RWPE2 (cell line): Measurements from ENCODE around the gene MSANTD3.
"Not testable (repeated sequence)": the region's sequence is repeated elsewhere in the genome, so short reads cannot be mapped to it uniquely, and the experiment has no call there.

Experiments used
- ATAC-seq: fragments of 200-7000 bp; cut with Tn5 transposase; 3 replicates; pipeline ENCODE4 v1.9.1; 2021; ENCODE audit warnings: low read depth
- DNase-seq: peaks from one replicate; pipeline ENCODE4 v3.0.0-alpha.2; 2020; ENCODE audit warnings: low spot score
- H3K27ac ChIP-seq: fragments of 450-650 bp; 2 replicates; pipeline ENCODE4 v1.5.1; 2017; ENCODE audit warnings: mild to moderate bottlenecking; ENCODE audit not compliant: poor library complexity, severe bottlenecking
- H3K27me3 ChIP-seq: fragments of 250-450 bp; sonication (Bioruptor Pico); 2 replicates; pipeline ENCODE4 v1.5.1; 2021; ENCODE audit warnings: mild to moderate bottlenecking, moderate library complexity; ENCODE audit not compliant: insufficient read depth, poor library complexity, severe bottlenecking
- H3K36me3 ChIP-seq: fragments of 250-450 bp; sonication (Bioruptor Pico); 2 replicates; pipeline ENCODE4 v1.5.1; 2020; ENCODE audit warnings: low read depth, mild to moderate bottlenecking, moderate library complexity
- H3K4me1 ChIP-seq: fragments of 250-450 bp; sonication (Bioruptor Pico); 2 replicates; pipeline ENCODE4 v1.5.1; 2021; ENCODE audit warnings: mild to moderate bottlenecking, moderate library complexity; ENCODE audit not compliant: insufficient read depth, poor library complexity, severe bottlenecking
- H3K4me3 ChIP-seq: fragments of 250-450 bp; sonication (Bioruptor Pico); 2 replicates; pipeline ENCODE4 v1.5.1; 2021; ENCODE audit warnings: mild to moderate bottlenecking, moderate library complexity; ENCODE audit not compliant: severe bottlenecking
- H3K9me3 ChIP-seq: fragments of 250-450 bp; sonication (Bioruptor Pico); 2 replicates; pipeline ENCODE4 v1.5.1; 2021; ENCODE audit warnings: mild to moderate bottlenecking, moderate library complexity; ENCODE audit not compliant: severe bottlenecking
- CTCF ChIP-seq: fragments of 450-650 bp; IDR thresholded peaks from one replicate; pipeline ENCODE4 v1.5.1; 2017; ENCODE audit warnings: mild to moderate bottlenecking, moderate library complexity; ENCODE audit not compliant: poor library complexity, severe bottlenecking

The MSANTD3 gene

GRCh38 chr9:100426530-100427365 lies at the start of gene MSANTD3:
Gene MSANTD3, plus strand, starts transcription at chr9:100427143. Its CDS starts 14,796 bp downstream, at chr9:100441939.
- Histone ChIP-seq H3K36me3 (peaks cover 5% of the 10 kb centered on the region), H3K27ac (peak within 1 kb of the TSS; percentile 96), H3K27me3 (no peaks in the 10 kb centered on the region), H3K4me3 (peak within 1 kb of the TSS; percentile 88), H3K9me3 (no peaks in the 10 kb centered on the region), H3K4me1 (peaks cover 24% of the 10 kb centered on the region)
- peak; percentile 60 for DNase-seq
- TF ChIP-seq CTCF: no peak
- ATAC-seq: peak; percentile 48

- ATAC-seq (peak; percentile 93), DNase-seq (no peak)
- no peak overlapping the region for H3K4me3 ChIP-seq
- no peaks in the 10 kb centered on the region for H3K9me3 ChIP-seq
- H3K4me1 ChIP-seq: peaks cover 18% of the 10 kb centered on the region
- H3K27ac ChIP-seq: peak overlapping the region; percentile 90
- TF ChIP-seq CTCF: no peak
- H3K36me3 ChIP-seq: no peaks in the 10 kb centered on the region
- H3K27me3 ChIP-seq: no peaks in the 10 kb centered on the region
Observed at GRCh38 chr9:100379862-100380261, 47.1 kb upstream of the MSANTD3 start.

- H3K4me1 ChIP-seq, H3K27ac ChIP-seq, H3K4me3 ChIP-seq, ATAC-seq, H3K27me3 ChIP-seq, DNase-seq, H3K36me3 ChIP-seq, H3K9me3 ChIP-seq: not testable (repeated sequence)
Observed at GRCh38 chr9:100392989-100393388, 34.0 kb upstream of the MSANTD3 start.

- ATAC-seq: no peak
- Histone ChIP-seq H3K4me3 (no peak overlapping the region), H3K27ac (no peak overlapping the region), H3K27me3 (no peaks in the 10 kb centered on the region), H3K36me3 (no peaks in the 10 kb centered on the region), H3K4me1 (no peaks in the 10 kb centered on the region), H3K9me3 (no peaks in the 10 kb centered on the region)
- DNase-seq: no peak
- TF ChIP-seq CTCF: no peak
Observed at GRCh38 chr9:100394032-100394695, 32.8 kb upstream of the MSANTD3 start.

GRCh38 chr9:100394816-100395215 lies 32.1 kb upstream of the MSANTD3 start:
- Histone ChIP-seq H3K27me3 (no peaks in the 10 kb centered on the region), H3K36me3 (no peaks in the 10 kb centered on the region), H3K4me1 (no peaks in the 10 kb centered on the region), H3K27ac (no peak overlapping the region), H3K4me3 (no peak overlapping the region), H3K9me3 (no peaks in the 10 kb centered on the region)
- no peak for DNase-seq
- ATAC-seq: no peak
- TF ChIP-seq CTCF: peak; percentile 16
